DOHH2 (cell line): ENCODE data around the gene CCDC85C.

Experiments
- H3F3A ChIP-seq: fragments of 200-600 bp; sonication (generic), shearing (Covaris generic); 2 replicates; pipeline ENCODE4 v1.6.0; 2016; ENCODE audit warnings: antibody characterized with exemption, mild to moderate bottlenecking; ENCODE audit not compliant: control insufficient read depth, insufficient read depth
- H3K27ac ChIP-seq: fragments of 200-600 bp; sonication (generic); 2 replicates; pipeline ENCODE4 v1.5.1; 2014; ENCODE audit warnings: low read depth, mild to moderate bottlenecking, low read length, moderate library complexity
- H3K27me3 ChIP-seq: fragments of 200-600 bp; sonication (generic); 2 replicates; pipeline ENCODE4 v1.6.1; 2014; ENCODE audit warnings: mild to moderate bottlenecking, low read length, mixed read lengths; ENCODE audit not compliant: control insufficient read depth
- H3K36me3 ChIP-seq: fragments of 200-600 bp; sonication (generic); 2 replicates; pipeline ENCODE4 v1.6.1; 2014; ENCODE audit warnings: mild to moderate bottlenecking, low read length, moderate library complexity, mixed read lengths; ENCODE audit not compliant: control insufficient read depth
- H3K4me1 ChIP-seq: fragments of 200-600 bp; sonication (generic); 2 replicates; pipeline ENCODE4 v1.6.1; 2014; ENCODE audit warnings: mild to moderate bottlenecking, low read length, mixed read lengths; ENCODE audit not compliant: control insufficient read depth
- H3K4me2 ChIP-seq: fragments of 200-600 bp; sonication (generic); 2 replicates; pipeline ENCODE4 v1.6.0; 2014; ENCODE audit warnings: mild to moderate bottlenecking, low read length, moderate library complexity
- H3K4me3 ChIP-seq: fragments of 200-600 bp; sonication (generic); 2 replicates; pipeline ENCODE4 v1.5.1; 2014; ENCODE audit warnings: mild to moderate bottlenecking, low read length, mixed read lengths
- H3K79me2 ChIP-seq: fragments of 200-600 bp; sonication (generic); 2 replicates; pipeline ENCODE4 v1.6.1; 2014; ENCODE audit warnings: mild to moderate bottlenecking, low read length, mixed read lengths; ENCODE audit not compliant: control insufficient read depth
- H3K9me2 ChIP-seq: fragments of 200-600 bp; sonication (generic); replicated peaks from 2 replicates; pipeline ENCODE4 v1.6.1; 2014; ENCODE audit warnings: mild to moderate bottlenecking, low read length, mixed read lengths; ENCODE audit not compliant: control insufficient read depth
- H3K9me3 ChIP-seq: fragments of 200-600 bp; sonication (generic); 2 replicates; pipeline ENCODE4 v1.6.1; 2014; ENCODE audit warnings: antibody characterized with exemption, low read length, mixed read lengths; ENCODE audit not compliant: control insufficient read depth, insufficient read depth
- H4K20me1 ChIP-seq: fragments of 200-600 bp; sonication (generic); 2 replicates; pipeline ENCODE4 v1.6.0; 2014; ENCODE audit warnings: low read depth, mild to moderate bottlenecking, antibody characterized with exemption, low read length, moderate library complexity; ENCODE audit not compliant: control insufficient read depth, insufficient read depth
- CTCF ChIP-seq: fragments of 200-600 bp; sonication (generic); IDR thresholded peaks from one replicate; pipeline ENCODE4 v1.5.1; 2014; ENCODE audit warnings: antibody characterized with exemption, mild to moderate bottlenecking, low read depth, low read length; ENCODE audit not compliant: poor library complexity, severe bottlenecking
- EZH2phosphoT487 ChIP-seq: fragments of 200-600 bp; sonication (generic); IDR thresholded peaks from 2 replicates; pipeline ENCODE4 v1.6.1; 2017; ENCODE audit warnings: borderline replicate concordance, mild to moderate bottlenecking, antibody characterized with exemption, low read length, moderate library complexity, mixed read lengths

The CCDC85C gene

GRCh38 chr14:99524091-99524661 is 79.8 kb downstream of the CCDC85C start:
- no peak overlapping the region for H3K4me2 ChIP-seq
- no peaks in the 10 kb centered on the region for H3K79me2 ChIP-seq
- no peaks in the 10 kb centered on the region for H3K4me1 ChIP-seq
- H3K4me3 ChIP-seq = no peak overlapping the region
- no peaks in the 10 kb centered on the region for H3K9me2 ChIP-seq
- H3K36me3 ChIP-seq = no peaks in the 10 kb centered on the region
- H3F3A ChIP-seq = no peaks in the 10 kb centered on the region
- H3K27me3 ChIP-seq = no peaks in the 10 kb centered on the region
- H4K20me1 ChIP-seq = no peaks in the 10 kb centered on the region
- H3K9me3 ChIP-seq = no peaks in the 10 kb centered on the region
- no peak for TF ChIP-seq EZH2phosphoT487
- no peak for TF ChIP-seq CTCF
- no peak overlapping the region for H3K27ac ChIP-seq

- Histone ChIP-seq H3K36me3 (no peaks in the 10 kb centered on the region), H4K20me1 (no peaks in the 10 kb centered on the region), H3K9me3 (no peaks in the 10 kb centered on the region), H3K4me1 (no peaks in the 10 kb centered on the region), H3K79me2 (no peaks in the 10 kb centered on the region), H3F3A (no peaks in the 10 kb centered on the region), H3K27me3 (no peaks in the 10 kb centered on the region), H3K9me2 (no peaks in the 10 kb centered on the region), H3K4me3 (no peak overlapping the region), H3K4me2 (no peak overlapping the region), H3K27ac (no peak overlapping the region)
- TF ChIP-seq CTCF (no peak), EZH2phosphoT487 (no peak)
These were observed 80.3 kb downstream of the CCDC85C start for GRCh38 chr14:99523704-99524055.

GRCh38 chr14:99522934-99523703 is 80.9 kb downstream of the CCDC85C start:
- Histone ChIP-seq H3K4me1 (no peaks in the 10 kb centered on the region), H3K27ac (no peak overlapping the region), H3K79me2 (no peaks in the 10 kb centered on the region), H3K4me2 (no peak overlapping the region), H3K27me3 (no peaks in the 10 kb centered on the region), H3K9me2 (no peaks in the 10 kb centered on the region), H3K36me3 (no peaks in the 10 kb centered on the region), H3F3A (no peaks in the 10 kb centered on the region), H3K4me3 (no peak overlapping the region), H3K9me3 (no peaks in the 10 kb centered on the region), H4K20me1 (no peaks in the 10 kb centered on the region)
- TF ChIP-seq CTCF (no peak), EZH2phosphoT487 (no peak)
